SK-N-SH (cell line): Measurements from ENCODE around the gene PTGDS.

Source experiments
- CTCF ChIP-seq: fragments of 200-600 bp; sonication (generic); IDR thresholded peaks from 2 replicates; pipeline ENCODE4 v1.6.1; 2017; ENCODE audit warnings: antibody characterized with exemption, mild to moderate bottlenecking, moderate library complexity
- EP300 ChIP-seq, 2 experiments: IDR thresholded peaks; 2 replicates each; pipeline versions ENCODE4 v1.4.0 to v1.6.1; 2012; ENCODE audit warnings: borderline replicate concordance in 1 of 2, low read depth in 1 of 2, low read length in 1 of 2
- GABPA ChIP-seq: IDR thresholded peaks from 2 replicates; pipeline ENCODE4 v1.4.0; 2012; ENCODE audit warnings: low read depth, mild to moderate bottlenecking
- MAX ChIP-seq: IDR thresholded peaks from 2 replicates; pipeline ENCODE4 v1.4.0; 2012; ENCODE audit warnings: low read depth
- MXI1 ChIP-seq: IDR thresholded peaks from 2 replicates; pipeline ENCODE4 v1.6.1; 2012; ENCODE audit warnings: mild to moderate bottlenecking, low read depth, low read length, improper control_type of control experiment
- PBX3 ChIP-seq: IDR thresholded peaks from 2 replicates; pipeline ENCODE4; 2012
- REST ChIP-seq: IDR thresholded peaks from 2 replicates; pipeline ENCODE4 v1.6.1; 2012; ENCODE audit warnings: mild to moderate bottlenecking, low read depth, low read length, moderate library complexity
- USF2 ChIP-seq: fragments of 150-350 bp; IDR thresholded peaks from 2 replicates; pipeline ENCODE4 v1.6.1; 2017; ENCODE audit warnings: antibody characterized with exemption, low read length, low read depth, borderline replicate concordance
- YY1 ChIP-seq: IDR thresholded peaks from 2 replicates; pipeline ENCODE4 v1.4.0; 2012; ENCODE audit warnings: low read depth, mild to moderate bottlenecking

GRCh38 chr9:136943291-136944211 lies 33.8 kb upstream of the PTGDS start:
- TF ChIP-seq GABPA (no peak), REST (no peak), MAX (no peak), PBX3 (no peak), CTCF (no peak), EP300 (IDR thresholded peaks at IDR 0.05; ENCODE audit: borderline replicate concordance in 1 of 2, low read depth in 1 of 2, low read length in 1 of 2) (no peak), MXI1 (peak; percentile 63), YY1 (no peak; the same call in 1 of the 2 replicates), USF2 (no peak)
